Suprapubic skin (tissue), 3 donors: ENCODE results near the gene C1QTNF4.
"Not testable (repeated sequence)": the region's sequence is repeated elsewhere in the genome, so short reads cannot be mapped to it uniquely, and the experiment has no call there.

Experiments used
- EP300 ChIP-seq: sonication (generic); formaldehyde crosslinking; IDR thresholded peaks from one replicate; pipeline ENCODE4 v1.6.1; 2017; ENCODE audit warnings: antibody characterized with exemption
- POLR2A ChIP-seq, 2 donors: fragments of 450-650 bp; IDR thresholded peaks; one replicate each; pipeline ENCODE4 v1.6.1; 2017; ENCODE audit warnings: antibody characterized with exemption in 2 of 2, mild to moderate bottlenecking in 2 of 2, moderate library complexity in 2 of 2
- TF ChIP-seq, protein P1 (sequence below), 2 donors: fragments of 200-600 bp in 1 of 2; fragments of 450-650 bp in 1 of 2; sonication (generic) in 1 of 2; IDR thresholded peaks; one replicate each; pipeline ENCODE4 v1.5.1; 2016 to 2019; ENCODE audit warnings: antibody characterized with exemption in 2 of 2, mild to moderate bottlenecking in 1 of 2, moderate library complexity in 1 of 2

DNA sequence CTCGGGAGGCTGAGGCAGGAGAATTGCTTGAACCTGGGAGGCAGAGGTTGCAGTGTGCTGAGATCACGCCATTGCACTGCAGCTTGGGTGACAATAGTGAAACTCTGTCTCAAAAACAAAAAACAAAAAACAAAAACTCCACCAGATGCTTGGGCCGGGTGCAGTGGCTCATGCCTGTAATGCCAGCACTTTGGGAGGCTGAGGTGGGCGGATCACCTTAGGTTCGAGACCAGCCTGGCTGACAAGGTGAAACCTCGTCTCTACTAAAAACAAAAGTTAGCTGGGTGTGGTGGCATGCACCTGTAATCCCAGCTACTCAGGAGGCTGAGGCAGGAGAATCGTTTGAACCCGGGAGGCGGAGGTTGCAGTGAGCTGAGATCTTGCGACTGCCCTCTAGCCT lies 29.8 kb downstream of the C1QTNF4 start:
- TF ChIP-seq, protein P1, sequence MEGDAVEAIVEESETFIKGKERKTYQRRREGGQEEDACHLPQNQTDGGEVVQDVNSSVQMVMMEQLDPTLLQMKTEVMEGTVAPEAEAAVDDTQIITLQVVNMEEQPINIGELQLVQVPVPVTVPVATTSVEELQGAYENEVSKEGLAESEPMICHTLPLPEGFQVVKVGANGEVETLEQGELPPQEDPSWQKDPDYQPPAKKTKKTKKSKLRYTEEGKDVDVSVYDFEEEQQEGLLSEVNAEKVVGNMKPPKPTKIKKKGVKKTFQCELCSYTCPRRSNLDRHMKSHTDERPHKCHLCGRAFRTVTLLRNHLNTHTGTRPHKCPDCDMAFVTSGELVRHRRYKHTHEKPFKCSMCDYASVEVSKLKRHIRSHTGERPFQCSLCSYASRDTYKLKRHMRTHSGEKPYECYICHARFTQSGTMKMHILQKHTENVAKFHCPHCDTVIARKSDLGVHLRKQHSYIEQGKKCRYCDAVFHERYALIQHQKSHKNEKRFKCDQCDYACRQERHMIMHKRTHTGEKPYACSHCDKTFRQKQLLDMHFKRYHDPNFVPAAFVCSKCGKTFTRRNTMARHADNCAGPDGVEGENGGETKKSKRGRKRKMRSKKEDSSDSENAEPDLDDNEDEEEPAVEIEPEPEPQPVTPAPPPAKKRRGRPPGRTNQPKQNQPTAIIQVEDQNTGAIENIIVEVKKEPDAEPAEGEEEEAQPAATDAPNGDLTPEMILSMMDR (IDR thresholded peaks at IDR 0.05) = not testable (repeated sequence)
- TF ChIP-seq POLR2A (IDR thresholded peaks at IDR 0.05); EP300: not testable (repeated sequence)
